Lung (tissue), 12 donors: ENCODE measurements around the gene CHSY3. TPM values are rescaled to one million over a fixed set of nuclear protein-coding genes. Genes with fewer than 3 reads are reported as not detected.
A peak's percentile ranks its signal among the peaks of the same experiment; 100 is the strongest.

Source experiments
- ATAC-seq: fragments of 200-7000 bp; cut with Tn5 transposase; one replicate; pipeline ENCODE4 v1.9.1; 2020; ENCODE audit warnings: moderate number of reproducible peaks; ENCODE audit not compliant: insufficient read depth, low FRiP score
- DNase-seq, 3 donors: peaks; one replicate each; pipeline ENCODE4 v3.0.0-alpha.2; 2013 to 2017
- H3K27ac ChIP-seq, 2 donors: one replicate each; pipeline ENCODE4 v1.5.1; 2013; ENCODE audit warnings: mild to moderate bottlenecking in 2 of 2, moderate library complexity in 2 of 2, control low read depth in 1 of 2, inconsistent platforms in 1 of 2, low read depth in 1 of 2, low read length in 1 of 2
- H3K27me3 ChIP-seq, 3 donors: one replicate each; pipeline ENCODE4 v1.5.1; 2013; ENCODE audit warnings: low read length in 2 of 3; ENCODE audit not compliant: control insufficient read depth in 3 of 3, insufficient read depth in 3 of 3
- H3K36me3 ChIP-seq, 4 donors: one replicate each; pipeline ENCODE4 v1.5.1; 2013; ENCODE audit warnings: low read length in 4 of 4, mild to moderate bottlenecking in 1 of 4, moderate library complexity in 1 of 4; ENCODE audit not compliant: control insufficient read depth in 4 of 4, insufficient read depth in 4 of 4
- H3K4me1 ChIP-seq, 5 donors: one replicate each; pipeline ENCODE4 v1.5.1; 2013; ENCODE audit warnings: low read length in 5 of 5, mild to moderate bottlenecking in 2 of 5, moderate library complexity in 1 of 5; ENCODE audit not compliant: control insufficient read depth in 5 of 5, insufficient read depth in 5 of 5
- H3K4me3 ChIP-seq: one replicate; pipeline ENCODE4 v1.5.1; 2013; ENCODE audit warnings: mild to moderate bottlenecking, control low read depth, moderate library complexity
- H3K9ac ChIP-seq, 2 donors: one replicate each; pipeline ENCODE4 v1.5.1; 2013; ENCODE audit warnings: low read length in 2 of 2, control low read depth in 1 of 2; ENCODE audit not compliant: insufficient read depth in 1 of 2
- H3K9me3 ChIP-seq, 4 donors: one replicate each; pipeline ENCODE4 v1.5.1; 2013; ENCODE audit warnings: low read length in 3 of 4, mild to moderate bottlenecking in 1 of 4, moderate library complexity in 1 of 4; ENCODE audit not compliant: control insufficient read depth in 4 of 4, insufficient read depth in 3 of 4
- CTCF ChIP-seq: IDR thresholded peaks from 2 replicates; pipeline ENCODE4 v1.5.1; 2012; ENCODE audit warnings: mild to moderate bottlenecking; ENCODE audit errors: control extremely low read depth, extremely low read depth
- WGBS, 2 donors: extraction: QIAGEN DNeasy Blood & Tissue Kit; methylation state at CpG; one replicate each; pipeline ENCODE4 v1.1.7; 2013; 5-methylcytosine and 5-hydroxymethylcytosine counted together
- polyA plus RNA-seq, 2 donors: library from polyadenylated mRNA; stranded (reverse); fragments of 200-250 nt; gene quantifications; one replicate each; pipeline ENCODE4 v1.2.1, GENCODE V29; 2013
- total RNA-seq, 2 donors: library from RNA; depleted of rRNA in 1 of 2; stranded (reverse); fragments of >200 nt in 1 of 2; gene quantifications; one replicate each; pipeline ENCODE4 v1.2.1, GENCODE V29; 2014 to 2021
- donor health status: control.
- donor health status: control.
- donor health status: Bipolar disorder and iron deficiency.
- donor health status: healthy.
- donor health status: DM: yes; HTN: yes; CAD: no.

Gene CHSY3
- total and polyA plus RNA-seq, 4 donors: 0.41 to 6.7 (median 3.0) TPM

GRCh38 chr5:130137681-130138080 is 233.4 kb downstream of the CHSY3 start:
- H3K9ac ChIP-seq: no peak overlapping the region

GRCh38 chr5:130138406-130139045 is 234.3 kb downstream of the CHSY3 start:
- no peaks in the 10 kb centered on the region for H3K36me3 ChIP-seq
- no peaks in the 10 kb centered on the region for H3K27me3 ChIP-seq
- H3K9me3 ChIP-seq: no peaks in the 10 kb centered on the region
- H3K27ac ChIP-seq: peak overlapping the region in 1 of 2 donors; percentile 3
- no peak for ATAC-seq
- TF ChIP-seq CTCF: no peak
- peak in 2 of 3 donors; percentile 28 to 46 for DNase-seq
- H3K9ac ChIP-seq: no peak overlapping the region
- H3K4me1 ChIP-seq: peaks cover 0 to 8% (median 3%) of the 10 kb centered on the region in 5 donors
- H3K4me3 ChIP-seq: no peak overlapping the region

More at GRCh38 chr5:130137681-130138080, 233.4 kb downstream of the CHSY3 start:
- no peak overlapping the region for H3K4me3 ChIP-seq
- H3K36me3 ChIP-seq: no peaks in the 10 kb centered on the region
- no peaks in the 10 kb centered on the region for H3K27me3 ChIP-seq
- no peak for TF ChIP-seq CTCF
- no peaks in the 10 kb centered on the region for H3K9me3 ChIP-seq
- H3K27ac ChIP-seq: no peak overlapping the region
- H3K4me1 ChIP-seq: peaks cover 0 to 8% (median 3%) of the 10 kb centered on the region in 5 donors
- DNase-seq (peak in 1 of 3 donors; percentile 5), ATAC-seq (no peak)
- WGBS, 2 donors: 34 to 68% methylated on average over 1 of the region's 1 CpG

- no peaks in the 10 kb centered on the region for H3K36me3 ChIP-seq
- 78 to 79% methylated on average over 3 of the region's 3 CpGs for WGBS, 2 donors
- H3K9ac ChIP-seq: no peak overlapping the region
- no peaks in the 10 kb centered on the region for H3K27me3 ChIP-seq
- H3K4me1 ChIP-seq: peaks cover 0 to 8% (median 3%) of the 10 kb centered on the region in 5 donors
- no peak overlapping the region for H3K27ac ChIP-seq
- no peak for ATAC-seq
- no peak for DNase-seq
- no peaks in the 10 kb centered on the region for H3K9me3 ChIP-seq
- TF ChIP-seq CTCF: no peak
- no peak overlapping the region for H3K4me3 ChIP-seq
Observed at GRCh38 chr5:130141659-130142320, 237.5 kb downstream of the CHSY3 start.
